ENCODE measurements around the gene NAB2.
A peak's percentile ranks its signal among the peaks of the same experiment; 100 is the strongest.

DNA sequence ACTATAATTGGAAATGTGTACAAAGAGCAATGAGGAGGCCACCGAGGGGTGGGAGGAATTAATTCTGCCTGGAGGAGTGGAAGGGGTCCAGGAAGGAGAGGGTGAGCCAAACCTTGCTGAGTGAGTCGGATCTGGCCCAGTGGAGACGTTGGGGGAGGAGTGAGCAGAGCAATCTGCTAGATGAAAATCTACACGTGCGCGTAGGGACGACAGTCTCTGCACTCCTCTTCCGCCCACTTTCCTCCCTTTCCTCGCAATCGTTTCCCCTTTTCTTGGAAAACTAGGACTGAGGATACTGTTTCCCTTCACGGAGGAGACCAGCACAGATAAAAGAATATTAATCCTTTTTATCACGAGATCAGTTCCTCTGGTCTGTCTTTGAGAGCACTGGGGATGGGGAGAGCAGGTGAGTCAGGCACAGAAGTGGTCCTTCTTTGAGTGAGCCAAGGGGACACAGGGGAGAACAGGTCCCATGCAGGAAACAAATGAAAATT, 2.9 kb upstream of the NAB2 start:
- TF ChIP-seq CTCF (IDR thresholded peaks at IDR 0.05) (no peak), POLR2A (IDR thresholded peaks at IDR 0.05; ENCODE audit: low read depth) (no peak), POLR2AphosphoS5 (IDR thresholded peaks at IDR 0.05) (peak; percentile 40 to 43), EP300 (IDR thresholded peaks at IDR 0.05) (no peak)
